Activated CD8-positive, alpha-beta T cell treated with anti-CD3 and anti-CD28 coated beads, Interleukin-2, amount 10 ng/mL, durations not matched to agents 7 days and 5 days (primary cell): ENCODE data around the gene SLC9A1. TPM values are rescaled to one million over a fixed set of nuclear protein-coding genes. Genes with fewer than 3 reads are reported as not detected.
A peak's percentile ranks its signal among the peaks of the same experiment; 100 is the strongest.

Experiments used
- ATAC-seq: fragments of 150-1000 bp; cut with Tn5 transposase; one replicate; pipeline ENCODE4 v1.10.0; 2021; ENCODE audit warnings: moderate library complexity
- CTCF ChIA-PET: fragments of 350-600 bp; sonication (Branson Sonifier 250); formaldehyde crosslinking; loops from one replicate; lab custom pipeline; 2021; ENCODE audit warnings: antibody characterized with exemption; lab: Charles Lee
- POLR2A ChIA-PET: fragments of 350-600 bp; sonication (Branson Sonifier 250); formaldehyde crosslinking; loops from one replicate; lab custom pipeline; 2021; ENCODE audit warnings: antibody characterized with exemption; lab: Charles Lee
- DNase-seq: peaks from one replicate; pipeline ENCODE4 v3.0.0-alpha.2; 2020
- H3K27ac Mint-ChIP-seq: one replicate; pipeline ENCODE4 v1.8.0; 2021; ENCODE audit warnings: mild to moderate bottlenecking, mixed read lengths
- H3K27me3 Mint-ChIP-seq: one replicate; pipeline ENCODE4 v1.8.0; 2021; ENCODE audit warnings: low read depth, mixed read lengths
- H3K36me3 Mint-ChIP-seq: one replicate; pipeline ENCODE4 v1.8.0; 2021; ENCODE audit warnings: low read depth, mixed read lengths
- H3K4me1 Mint-ChIP-seq: one replicate; pipeline ENCODE4 v1.8.0; 2021; ENCODE audit warnings: low read depth, mixed read lengths
- H3K4me3 Mint-ChIP-seq: one replicate; pipeline ENCODE4 v1.8.0; 2021; ENCODE audit warnings: mild to moderate bottlenecking, mixed read lengths
- H3K9me3 Mint-ChIP-seq: one replicate; pipeline ENCODE4 v1.8.0; 2022; ENCODE audit warnings: mixed read lengths; ENCODE audit not compliant: insufficient read depth
- total RNA-seq, 2 experiments: library from RNA; stranded (reverse); gene quantifications; one replicate each; pipeline ENCODE4 v1.2.3, GENCODE V29; 2021

The SLC9A1 gene
- total RNA-seq, 2 experiments from 2014 or later, result 28.3 to 29.0 TPM

DNA sequence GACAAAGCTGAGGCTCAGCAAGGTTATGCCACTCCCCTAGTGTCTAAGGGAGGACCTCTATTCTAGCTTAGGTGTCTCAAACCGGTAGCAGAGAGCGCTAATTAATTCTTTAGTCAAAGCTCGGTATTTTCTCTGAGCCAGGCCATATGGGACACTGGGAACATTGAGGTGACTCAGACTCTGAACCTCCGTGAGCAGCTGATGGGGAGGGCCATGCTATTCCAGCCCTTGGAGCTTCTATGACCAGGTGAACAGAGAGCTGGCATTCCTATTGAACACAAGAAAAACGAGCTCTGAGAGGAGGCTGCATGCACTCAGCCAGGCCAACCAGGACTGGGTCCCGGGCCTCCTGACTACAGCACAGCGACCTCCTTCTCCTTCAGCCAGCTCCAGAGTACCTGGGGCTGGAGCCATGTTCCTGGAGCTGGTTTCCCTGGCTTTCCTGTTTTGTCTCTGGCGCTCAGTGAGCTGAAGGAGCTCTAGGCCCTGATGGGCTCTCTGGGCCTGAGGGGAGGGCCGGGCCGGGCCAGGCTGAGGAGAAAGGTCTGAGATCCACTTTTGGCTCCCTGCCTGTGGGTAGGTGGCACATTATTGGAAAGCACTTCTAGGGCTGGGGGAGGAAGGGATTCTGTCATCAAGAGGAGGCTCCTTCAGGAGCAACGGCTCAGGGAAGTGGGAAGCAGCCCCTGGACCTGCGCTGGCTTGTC, 37.0 kb downstream of the SLC9A1 start:
- Mint-ChIP-seq H3K4me3 (no peak overlapping the region), H3K9me3 (no peaks in the 10 kb centered on the region), H3K36me3 (peaks cover 29% of the 10 kb centered on the region), H3K27ac (no peak overlapping the region), H3K4me1 (peaks cover 45% of the 10 kb centered on the region), H3K27me3 (no peaks in the 10 kb centered on the region)
- ChIA-PET CTCF (interaction anchor here (1.0 to 1.3 kb wide), 3 partner anchors 16 to 178 kb away, joined by 3 to 8 read pairs (median 3); no protein-coding TSS in a partner anchor), POLR2A (interaction anchor here (0.6 to 1.7 kb wide), 3 partner anchors 20 to 37 kb away, joined by 3 to 8 read pairs (median 3); partner anchors contain the start of gene SLC9A1)
- DNase-seq, result no peak
- no peak for ATAC-seq

DNA sequence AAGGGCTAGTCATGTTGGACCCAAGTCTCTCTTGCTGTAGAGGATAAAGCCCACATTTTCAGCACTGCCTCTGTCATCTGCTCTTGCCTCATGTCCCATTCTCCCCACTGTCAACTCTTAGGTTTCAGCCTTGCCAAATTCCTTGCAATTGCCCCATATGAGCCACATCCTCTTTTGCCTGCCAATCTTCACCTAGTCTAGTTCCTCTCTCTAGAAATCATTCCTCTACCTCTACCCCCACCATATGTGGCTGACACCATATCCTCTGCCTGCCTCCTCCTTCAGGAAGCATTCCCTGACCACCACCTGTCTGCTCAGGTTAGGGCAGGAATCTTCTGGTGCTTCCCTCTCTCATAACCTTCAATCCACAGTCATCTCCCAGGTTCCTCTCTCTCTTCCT, 38.2 kb downstream of the SLC9A1 start:
- ATAC-seq, result no peak
- H3K4me3 Mint-ChIP-seq, result no peak overlapping the region
- H3K36me3 Mint-ChIP-seq, result peaks cover 37% of the 10 kb centered on the region
- ChIA-PET POLR2A (interaction anchor here (0.8 to 1.7 kb wide), 2 partner anchors 36 to 38 kb away, joined by 3 to 8 read pairs; partner anchors contain the start of gene SLC9A1), CTCF (interaction anchor here (1.0 to 1.3 kb wide), 3 partner anchors 14 to 180 kb away, joined by 3 to 8 read pairs (median 3); no protein-coding TSS in a partner anchor)
- H3K4me1 Mint-ChIP-seq, result peaks cover 57% of the 10 kb centered on the region
- DNase-seq, result no peak
- peak overlapping the region; percentile 50 for H3K27ac Mint-ChIP-seq
- H3K9me3 Mint-ChIP-seq, result no peaks in the 10 kb centered on the region
- H3K27me3 Mint-ChIP-seq, result no peaks in the 10 kb centered on the region

DNA sequence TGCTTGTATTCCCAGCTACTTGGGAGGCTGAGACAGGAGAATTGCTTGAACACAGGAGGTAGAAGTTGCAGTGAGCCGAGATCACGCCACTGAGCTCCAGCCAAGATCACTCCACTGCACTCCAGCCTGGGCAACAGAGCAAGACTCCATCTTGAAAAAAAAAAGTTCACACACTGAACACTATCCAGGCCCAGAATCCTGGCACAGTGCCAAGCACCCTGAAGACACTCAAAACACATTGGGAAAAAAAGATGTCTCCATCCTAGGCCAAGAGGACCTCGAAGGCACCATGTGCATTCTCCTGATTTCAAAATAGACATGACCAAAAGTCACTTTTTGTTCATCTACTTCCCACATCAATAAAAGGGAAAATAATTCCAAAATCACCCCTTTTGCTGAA, 38.7 kb downstream of the SLC9A1 start:
- H3K27me3 Mint-ChIP-seq, result no peaks in the 10 kb centered on the region
- ChIA-PET CTCF (interaction anchor here (5.7 to 5.9 kb wide), 2 partner anchors 21 to 71 kb away, joined by 55 to 64 read pairs; no protein-coding TSS in a partner anchor), POLR2A (interaction anchor here (1.7 kb wide), 1 partner anchor 38 kb away, joined by 8 read pairs; the partner anchor contains the start of gene SLC9A1)
- no peaks in the 10 kb centered on the region for H3K9me3 Mint-ChIP-seq
- peak overlapping the region; percentile 50 for H3K27ac Mint-ChIP-seq
- DNase-seq, result no peak
- no peak overlapping the region for H3K4me3 Mint-ChIP-seq
- H3K36me3 Mint-ChIP-seq, result peaks cover 37% of the 10 kb centered on the region
- no peak for ATAC-seq
- peaks cover 61% of the 10 kb centered on the region for H3K4me1 Mint-ChIP-seq

DNA sequence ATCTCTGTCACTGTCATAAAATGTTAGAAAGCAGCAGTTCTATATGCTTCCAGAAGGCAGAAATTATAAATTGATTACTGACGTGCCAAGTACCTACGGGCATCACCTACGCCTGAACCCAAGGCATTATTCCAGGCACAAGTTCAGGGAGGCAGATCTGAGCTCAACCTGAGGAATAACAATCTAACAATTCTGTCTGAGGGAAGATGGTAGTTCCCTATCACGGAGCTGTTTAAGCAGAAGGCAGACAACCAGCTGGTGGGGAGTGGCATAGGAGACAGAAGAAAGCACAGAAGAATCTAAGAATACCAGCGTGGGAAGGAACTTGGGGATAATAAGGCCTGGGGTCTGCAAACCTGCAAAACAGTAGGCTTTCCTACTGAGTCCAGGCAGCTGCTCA, 40.4 kb downstream of the SLC9A1 start:
- Mint-ChIP-seq H3K27ac (peak overlapping the region; percentile 93), H3K4me3 (peak overlapping the region; percentile 56), H3K9me3 (no peaks in the 10 kb centered on the region), H3K36me3 (peaks cover 36% of the 10 kb centered on the region), H3K27me3 (no peaks in the 10 kb centered on the region), H3K4me1 (peaks cover 68% of the 10 kb centered on the region)
- ChIA-PET POLR2A (interaction anchor here (0.8 to 4.8 kb wide), 5 partner anchors 9 to 41 kb away, joined by 3 to 36 read pairs (median 4); partner anchors contain the start of gene SLC9A1), CTCF (interaction anchor here (0.9 to 5.9 kb wide), 11 partner anchors 12 to 186 kb away, joined by 3 to 83 read pairs (median 4); partner anchors contain the start of gene SLC9A1)
- no peak for ATAC-seq
- no peak for DNase-seq

DNA sequence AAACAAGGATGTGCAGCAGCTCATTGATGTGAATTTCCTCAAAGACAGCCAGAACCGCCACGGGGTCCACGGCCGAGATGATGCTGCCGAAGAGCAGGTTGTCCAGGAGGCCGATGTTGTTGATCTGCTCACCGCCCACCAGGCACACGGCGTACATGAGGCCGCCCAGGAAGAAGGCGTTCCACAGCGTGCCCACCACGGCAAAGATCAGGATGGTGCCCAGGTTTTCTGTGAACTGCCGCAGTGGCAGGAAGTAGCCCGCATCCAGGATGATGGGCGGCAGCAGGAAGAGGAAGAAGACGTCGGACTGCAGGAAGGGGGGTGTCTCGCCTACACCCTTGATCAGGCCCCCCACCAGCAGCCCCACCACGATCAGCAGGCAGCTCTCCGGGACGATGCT, 41.1 kb downstream of the SLC9A1 start:
- peaks cover 75% of the 10 kb centered on the region for H3K4me1 Mint-ChIP-seq
- ChIA-PET CTCF (interaction anchor here (1.0 to 5.9 kb wide), 9 partner anchors 11 to 170 kb away, joined by 3 to 83 read pairs (median 8); partner anchors contain the start of gene SLC9A1), POLR2A (interaction anchor here (1.4 to 4.8 kb wide), 3 partner anchors 22 to 42 kb away, joined by 4 to 36 read pairs (median 18); partner anchors contain the start of gene SLC9A1)
- peak overlapping the region; percentile 93 for H3K27ac Mint-ChIP-seq
- no peaks in the 10 kb centered on the region for H3K9me3 Mint-ChIP-seq
- peak overlapping the region; percentile 56 for H3K4me3 Mint-ChIP-seq
- H3K27me3 Mint-ChIP-seq, result no peaks in the 10 kb centered on the region
- peak; percentile 35 for ATAC-seq
- peak; percentile 54 for DNase-seq
- peaks cover 40% of the 10 kb centered on the region for H3K36me3 Mint-ChIP-seq

DNA sequence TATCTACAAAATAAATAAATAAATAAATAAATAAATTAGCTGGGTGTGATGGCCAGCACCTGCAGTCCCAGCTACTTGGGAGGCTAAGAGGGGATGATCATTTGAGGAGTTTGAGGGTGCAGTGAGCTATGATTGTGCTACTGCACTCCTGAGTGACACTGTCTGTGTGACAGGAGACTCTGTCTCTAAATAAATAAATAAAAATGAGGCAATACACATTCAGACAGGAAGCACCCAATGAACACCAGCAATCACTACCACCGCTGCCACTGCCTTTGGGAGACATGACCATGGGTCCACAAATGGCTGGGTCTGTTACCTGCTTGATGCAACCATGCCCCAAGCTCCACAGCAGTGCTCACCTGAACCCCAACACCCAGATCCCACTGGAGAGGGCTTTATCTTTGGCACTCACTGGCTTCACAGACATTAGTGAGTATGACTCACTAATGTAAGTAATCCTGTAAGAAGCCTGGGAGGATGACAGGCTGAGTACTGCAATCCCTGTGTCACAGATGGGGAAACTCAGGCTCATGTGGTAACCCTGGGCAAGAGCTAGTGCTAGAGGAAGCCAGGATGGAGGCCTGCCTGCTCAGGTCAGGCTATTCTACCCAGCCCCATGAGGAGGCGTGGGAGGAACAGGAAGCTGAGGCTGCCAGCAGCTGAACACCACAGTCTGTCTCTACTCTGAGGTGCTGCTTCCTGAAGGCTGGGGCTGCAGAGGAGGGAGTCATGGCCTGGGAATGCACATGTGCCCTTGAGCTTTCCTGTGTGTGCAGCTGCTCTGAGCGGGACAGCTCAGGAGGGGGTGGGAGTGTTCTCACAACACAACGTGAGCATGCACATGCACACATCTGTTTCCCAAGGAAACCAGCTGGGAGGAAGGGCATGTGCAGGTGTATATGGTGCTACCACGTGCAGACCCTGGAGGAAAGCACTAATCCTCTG, 43.0 kb downstream of the SLC9A1 start:
- peaks cover 40% of the 10 kb centered on the region for H3K36me3 Mint-ChIP-seq
- H3K27ac Mint-ChIP-seq, result peak overlapping the region; percentile 91
- H3K4me3 Mint-ChIP-seq, result peak overlapping the region; percentile 59
- H3K9me3 Mint-ChIP-seq, result no peaks in the 10 kb centered on the region
- ChIA-PET POLR2A (interaction anchor here (0.9 to 4.8 kb wide), 6 partner anchors 25 to 69 kb away, joined by 3 to 36 read pairs (median 8); partner anchors contain the start of gene SLC9A1), CTCF (interaction anchor here (0.7 to 5.9 kb wide), 25 partner anchors 9 to 189 kb away, joined by 3 to 83 read pairs (median 5); partner anchors contain the start of genes SLC9A1 and WDTC1)
- H3K4me1 Mint-ChIP-seq, result peaks cover 76% of the 10 kb centered on the region
- DNase-seq (peak; percentile 83), ATAC-seq (peak; percentile 95)
- no peaks in the 10 kb centered on the region for H3K27me3 Mint-ChIP-seq

DNA sequence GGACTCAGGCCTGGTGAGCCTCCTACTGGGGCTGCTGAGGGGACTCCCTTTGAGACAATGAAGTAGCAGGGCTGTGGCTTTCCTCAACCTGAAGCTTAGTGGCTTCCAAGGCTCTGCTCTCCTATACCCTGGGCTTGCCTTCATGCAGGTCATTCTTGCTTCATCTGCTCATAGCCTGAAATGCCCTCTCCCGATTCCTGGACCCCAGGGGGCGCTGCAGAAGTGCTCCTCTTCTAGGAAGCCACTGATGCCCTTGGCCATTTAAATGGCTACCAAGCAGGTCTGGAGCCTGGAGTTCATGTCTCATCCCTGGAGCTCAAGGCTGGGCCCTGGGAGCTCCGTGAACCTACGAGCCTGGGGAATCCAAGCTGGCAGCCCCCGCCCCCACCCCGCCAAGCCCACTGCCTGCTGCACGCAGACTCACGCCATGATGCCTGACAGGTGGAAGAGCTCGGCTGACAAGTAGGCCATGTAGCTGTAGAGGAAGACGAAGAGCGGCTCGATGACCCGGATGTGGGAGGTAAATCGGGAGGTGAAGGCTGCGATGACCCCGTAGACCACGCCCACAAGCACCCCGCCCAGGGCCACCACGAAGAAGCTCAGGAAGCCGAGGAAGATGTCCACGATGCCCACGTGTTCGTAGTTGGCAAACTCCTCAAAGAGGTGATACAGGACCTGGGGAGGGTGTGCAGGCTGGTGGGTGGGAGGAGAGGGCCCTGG, 45.7 kb downstream of the SLC9A1 start:
- peaks cover 52% of the 10 kb centered on the region for H3K4me1 Mint-ChIP-seq
- H3K36me3 Mint-ChIP-seq, result peaks cover 32% of the 10 kb centered on the region
- no peaks in the 10 kb centered on the region for H3K9me3 Mint-ChIP-seq
- POLR2A ChIA-PET, result interaction anchor here (2.2 kb wide), 1 partner anchor 45 kb away, joined by 7 read pairs; the partner anchor contains the start of gene SLC9A1
- DNase-seq, result peak; percentile 49
- H3K4me3 Mint-ChIP-seq, result no peak overlapping the region
- H3K27me3 Mint-ChIP-seq, result no peaks in the 10 kb centered on the region
- peak overlapping the region; percentile 34 for H3K27ac Mint-ChIP-seq
- CTCF ChIA-PET, result interaction anchor here (0.7 to 4.1 kb wide), 7 partner anchors 26 to 248 kb away, joined by 3 to 31 read pairs (median 3); no protein-coding TSS in a partner anchor
- ATAC-seq, result no peak

DNA sequence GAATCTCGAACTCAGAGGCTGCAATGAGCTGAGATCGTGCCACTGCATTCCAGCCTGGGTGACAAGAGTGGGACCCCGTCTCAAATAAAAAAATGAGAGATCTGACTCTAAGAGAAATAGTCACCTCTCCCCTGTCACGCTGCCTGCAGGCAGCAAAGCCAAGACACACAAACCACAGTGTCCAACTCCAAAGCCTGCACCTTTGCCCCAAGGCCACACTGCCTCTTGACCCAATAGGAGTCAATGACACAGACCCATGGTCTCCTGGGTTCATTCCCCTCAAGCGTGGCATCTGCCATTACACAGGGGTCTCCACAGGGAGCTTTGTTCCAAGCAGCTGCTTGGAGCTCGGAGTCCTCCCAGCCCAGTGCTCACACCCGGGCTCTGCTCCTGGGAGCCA, 46.3 kb downstream of the SLC9A1 start:
- Mint-ChIP-seq H3K9me3 (no peaks in the 10 kb centered on the region), H3K27me3 (no peaks in the 10 kb centered on the region), H3K4me3 (no peak overlapping the region), H3K27ac (no peak overlapping the region), H3K36me3 (peaks cover 25% of the 10 kb centered on the region), H3K4me1 (peaks cover 45% of the 10 kb centered on the region)
- ATAC-seq (no peak), DNase-seq (no peak)
- POLR2A ChIA-PET, result interaction anchor here (2.2 kb wide), 1 partner anchor 46 kb away, joined by 7 read pairs; the partner anchor contains the start of gene SLC9A1
- CTCF ChIA-PET, result interaction anchor here (0.7 to 1.6 kb wide), 4 partner anchors 48 to 249 kb away, joined by 3 to 5 read pairs (median 4); no protein-coding TSS in a partner anchor

DNA sequence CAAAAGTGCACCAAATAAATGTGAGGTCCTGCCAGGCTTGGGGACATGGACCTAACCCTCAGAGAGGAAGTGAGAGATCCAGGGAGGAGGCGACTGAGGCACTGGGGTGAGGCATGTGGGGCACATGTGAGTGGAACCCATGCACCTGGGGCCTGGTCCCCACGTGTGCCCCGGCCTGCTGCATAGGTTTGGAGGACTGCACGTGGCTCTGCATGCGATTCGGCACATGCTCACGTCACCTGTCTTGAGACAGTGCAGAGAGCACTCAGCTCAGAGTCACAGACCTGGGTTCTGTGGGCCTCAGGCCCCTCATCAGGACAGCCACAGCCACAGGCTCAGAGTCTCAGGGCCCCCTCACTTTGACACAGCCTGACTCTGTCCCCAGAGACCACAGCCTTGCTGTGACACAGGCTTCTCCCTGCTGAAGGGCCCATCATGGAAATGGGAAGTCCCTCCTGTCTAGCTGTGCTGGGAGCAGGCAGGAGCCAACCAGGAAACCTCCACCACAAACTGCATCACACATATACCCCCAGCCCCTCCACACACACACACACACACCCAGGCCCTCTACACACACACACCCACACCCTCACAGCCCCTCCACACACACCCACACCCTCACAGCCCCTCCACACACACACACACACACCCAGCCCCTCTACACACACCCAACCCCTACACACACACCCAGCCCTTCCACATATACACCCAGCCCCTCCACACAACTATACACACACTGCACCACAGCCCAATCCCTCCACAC, 48.2 kb downstream of the SLC9A1 start:
- ChIA-PET CTCF (no interaction called here), POLR2A (no interaction called here)
- peaks cover 13% of the 10 kb centered on the region for H3K36me3 Mint-ChIP-seq
- H3K27ac Mint-ChIP-seq, result peak overlapping the region; percentile 76
- ATAC-seq (no peak), DNase-seq (no peak)
- no peaks in the 10 kb centered on the region for H3K9me3 Mint-ChIP-seq
- H3K4me1 Mint-ChIP-seq, result peaks cover 26% of the 10 kb centered on the region
- no peaks in the 10 kb centered on the region for H3K27me3 Mint-ChIP-seq
- H3K4me3 Mint-ChIP-seq, result no peak overlapping the region

DNA sequence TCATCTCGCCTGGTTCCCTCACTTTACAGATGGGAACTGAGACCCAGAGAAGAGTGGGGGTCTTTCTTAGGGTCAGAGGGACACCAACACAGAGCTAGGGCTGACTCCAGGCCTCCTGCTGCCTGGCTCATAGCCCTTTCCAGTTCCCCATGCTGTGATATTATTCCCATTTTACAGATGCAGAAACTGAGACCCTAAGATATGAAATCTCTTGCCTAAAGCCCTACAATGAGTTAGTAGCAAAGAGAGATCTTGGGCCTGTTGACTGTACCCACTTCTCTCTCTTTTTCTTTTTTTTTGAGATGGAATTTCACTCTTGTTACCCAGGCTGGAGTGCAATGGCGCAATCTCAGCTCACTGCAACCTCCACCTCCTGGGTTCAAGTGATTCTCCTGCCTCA, 49.9 kb downstream of the SLC9A1 start:
- Mint-ChIP-seq H3K36me3 (peaks cover 13% of the 10 kb centered on the region), H3K27ac (no peak overlapping the region), H3K4me1 (peaks cover 13% of the 10 kb centered on the region), H3K9me3 (no peaks in the 10 kb centered on the region), H3K27me3 (no peaks in the 10 kb centered on the region), H3K4me3 (no peak overlapping the region)
- DNase-seq, result no peak
- no peak for ATAC-seq
- CTCF ChIA-PET, result interaction anchor here (2.2 to 9.8 kb wide), 2 partner anchors 61 to 179 kb away, joined by 6 to 99 read pairs; no protein-coding TSS in a partner anchor
- POLR2A ChIA-PET, result interaction anchor here (0.6 kb wide), 1 partner anchor 50 kb away, joined by 3 read pairs; the partner anchor contains the start of gene SLC9A1
